HEK293T (cell line): ENCODE data around the gene MTOR.

Source experiments
- CTCF ChIA-PET: fragments of 350-600 bp; formaldehyde crosslinking; extraction: SDS; loops from one replicate; lab custom pipeline; 2021; ENCODE audit warnings: antibody characterized with exemption, inconsistent platforms; lab: Yijun Ruan, JAX
- POLR2A ChIA-PET: fragments of 350-600 bp; formaldehyde crosslinking; extraction: SDS; loops from one replicate; lab custom pipeline; 2020; ENCODE audit warnings: antibody characterized with exemption, inconsistent platforms; lab: Yijun Ruan, JAX
- DNase-seq: peaks from one replicate; pipeline ENCODE4 v3.0.0; 2012; ENCODE audit warnings: mixed read lengths; ENCODE audit errors: extremely low spot score
- ARNT ChIP-seq: fragments of 450-650 bp; IDR thresholded peaks from 2 replicates; pipeline ENCODE4 v1.6.1; 2017; ENCODE audit warnings: mild to moderate bottlenecking
- BHLHE40 ChIP-seq: fragments of 450-650 bp; IDR thresholded peaks from 2 replicates; pipeline ENCODE4 v1.6.1; 2016; ENCODE audit warnings: mild to moderate bottlenecking, moderate library complexity, borderline replicate concordance
- CTBP1 ChIP-seq: fragments of 450-650 bp; IDR thresholded peaks from 2 replicates; pipeline ENCODE4 v1.6.1; 2016; ENCODE audit warnings: borderline replicate concordance
- ELF4 ChIP-seq: fragments of 450-650 bp; IDR thresholded peaks from 2 replicates; pipeline ENCODE4 v1.6.1; 2017; ENCODE audit warnings: antibody characterized with exemption
- FOXA1 ChIP-seq: fragments of 450-650 bp; IDR thresholded peaks from 2 replicates; pipeline ENCODE4 v1.6.1; 2016; ENCODE audit warnings: mild to moderate bottlenecking
- FOXK2 ChIP-seq: fragments of 450-650 bp; IDR thresholded peaks from 2 replicates; pipeline ENCODE4 v1.6.1; 2016; ENCODE audit warnings: mild to moderate bottlenecking
- FOXM1 ChIP-seq: fragments of 450-650 bp; IDR thresholded peaks from 2 replicates; pipeline ENCODE4 v1.6.1; 2017; ENCODE audit warnings: mild to moderate bottlenecking, borderline replicate concordance
- HDGF ChIP-seq: fragments of 450-650 bp; IDR thresholded peaks from 2 replicates; pipeline ENCODE4 v1.6.1; 2017; ENCODE audit warnings: antibody characterized with exemption, borderline replicate concordance
- L3MBTL2 ChIP-seq: fragments of 450-650 bp; conservative IDR thresholded peaks from 2 replicates; pipeline ENCODE4 v1.6.1; 2016; ENCODE audit warnings: mild to moderate bottlenecking
- LEF1 ChIP-seq: fragments of 450-650 bp; IDR thresholded peaks from 2 replicates; pipeline ENCODE4 v1.6.1; 2017; ENCODE audit warnings: mild to moderate bottlenecking, borderline replicate concordance
- NFRKB ChIP-seq: fragments of 450-650 bp; IDR thresholded peaks from 2 replicates; pipeline ENCODE4 v1.6.1; 2016; ENCODE audit warnings: mild to moderate bottlenecking, moderate library complexity
- SP1 ChIP-seq: fragments of 450-650 bp; IDR thresholded peaks from 2 replicates; pipeline ENCODE4 v1.6.1; 2017
- SUZ12 ChIP-seq: fragments of 450-650 bp; IDR thresholded peaks from 2 replicates; pipeline ENCODE4 v1.6.1; 2016; ENCODE audit warnings: mild to moderate bottlenecking
- TARDBP ChIP-seq: fragments of 450-650 bp; IDR thresholded peaks from 2 replicates; pipeline ENCODE4 v1.6.1; 2016
- ZNF384 ChIP-seq: fragments of 450-650 bp; IDR thresholded peaks from 2 replicates; pipeline ENCODE4 v1.6.1; 2016
- TF ChIP-seq, protein P1 (sequence below): fragments of 450-650 bp; IDR thresholded peaks from 2 replicates; pipeline ENCODE4 v1.6.1; 2016

Gene MTOR

GRCh38 chr1:11130406-11130805, 131.9 kb downstream of the MTOR start:
- TF ChIP-seq ELF4 (no peak), FOXM1 (no peak), CTBP1 (no peak), ZNF384 (no peak), SP1 (no peak), FOXA1 (no peak), LEF1 (no peak)
- TF ChIP-seq, protein P1, sequence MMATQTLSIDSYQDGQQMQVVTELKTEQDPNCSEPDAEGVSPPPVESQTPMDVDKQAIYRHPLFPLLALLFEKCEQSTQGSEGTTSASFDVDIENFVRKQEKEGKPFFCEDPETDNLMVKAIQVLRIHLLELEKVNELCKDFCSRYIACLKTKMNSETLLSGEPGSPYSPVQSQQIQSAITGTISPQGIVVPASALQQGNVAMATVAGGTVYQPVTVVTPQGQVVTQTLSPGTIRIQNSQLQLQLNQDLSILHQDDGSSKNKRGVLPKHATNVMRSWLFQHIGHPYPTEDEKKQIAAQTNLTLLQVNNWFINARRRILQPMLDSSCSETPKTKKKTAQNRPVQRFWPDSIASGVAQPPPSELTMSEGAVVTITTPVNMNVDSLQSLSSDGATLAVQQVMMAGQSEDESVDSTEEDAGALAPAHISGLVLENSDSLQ = no peak
- ChIA-PET CTCF (no interaction called here), POLR2A (no interaction called here)
- DNase-seq = no peak

GRCh38 chr1:11129649-11130390, 132.5 kb downstream of the MTOR start:
- ChIA-PET POLR2A (no interaction called here), CTCF (no interaction called here)
- no peak for DNase-seq
- TF ChIP-seq, protein P1 = no peak
- no peak for TF ChIP-seq ZNF384
- no peak for TF ChIP-seq NFRKB
- TF ChIP-seq FOXM1 = no peak
- no peak for TF ChIP-seq TARDBP
- no peak for TF ChIP-seq SP1
- TF ChIP-seq L3MBTL2 = no peak
- no peak for TF ChIP-seq FOXK2
- no peak for TF ChIP-seq FOXA1
- no peak for TF ChIP-seq BHLHE40
- no peak for TF ChIP-seq SUZ12
- TF ChIP-seq HDGF = no peak
- no peak for TF ChIP-seq LEF1
- TF ChIP-seq CTBP1 = no peak
- TF ChIP-seq ARNT = no peak
- no peak for TF ChIP-seq ELF4

GRCh38 chr1:11126569-11126968, 135.8 kb downstream of the MTOR start:
- POLR2A ChIA-PET = no interaction called here

DNA sequence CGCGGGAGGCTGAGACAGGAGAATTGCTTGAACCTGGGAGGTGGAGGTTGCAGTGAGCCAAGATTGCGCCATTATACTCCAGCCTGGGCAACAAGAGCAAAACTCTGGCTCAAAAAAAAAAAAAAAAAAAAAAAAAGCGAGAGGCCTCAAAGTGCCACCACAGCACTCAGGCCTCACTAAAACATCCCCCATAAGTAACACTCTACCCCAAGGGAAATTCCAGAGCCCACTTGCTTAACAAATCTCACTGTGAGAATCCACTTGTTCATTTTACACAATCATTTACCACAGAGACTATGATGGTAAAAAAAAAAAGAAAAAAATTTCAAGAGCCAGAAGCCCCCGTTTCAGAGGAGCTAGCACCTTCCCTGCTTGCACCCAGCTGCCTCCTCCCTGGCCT, 136.4 kb downstream of the MTOR start:
- ChIA-PET CTCF (interaction anchor here (0.6 kb wide), 1 partner anchor 21 kb away, joined by 5 read pairs; no protein-coding TSS in a partner anchor), POLR2A (no interaction called here)
- no peak for DNase-seq
- TF ChIP-seq LEF1 (no peak), SP1 (no peak), FOXK2 (no peak), ELF4 (no peak), FOXA1 (no peak), CTBP1 (no peak), SUZ12 (no peak), TARDBP (no peak), NFRKB (no peak), ZNF384 (no peak), BHLHE40 (no peak), ARNT (no peak), HDGF (no peak), FOXM1 (no peak), L3MBTL2 (no peak)
- TF ChIP-seq, protein P1 = no peak

More at GRCh38 chr1:11126569-11126968, 135.8 kb downstream of the MTOR start:
- TF ChIP-seq FOXA1 = no peak
- no peak for TF ChIP-seq SUZ12
- TF ChIP-seq FOXM1 = no peak
- TF ChIP-seq, protein P1 = no peak
- no peak for TF ChIP-seq NFRKB
- TF ChIP-seq ARNT = no peak
- TF ChIP-seq SP1 = no peak
- no peak for TF ChIP-seq L3MBTL2
- CTCF ChIA-PET = interaction anchor here (0.6 kb wide), 1 partner anchor 92 kb away, joined by 3 read pairs; no protein-coding TSS in a partner anchor
- no peak for DNase-seq

- DNase-seq = no peak
- ChIA-PET POLR2A (no interaction called here), CTCF (no interaction called here)
- TF ChIP-seq, protein P1 = no peak
- TF ChIP-seq SUZ12 (no peak), FOXA1 (no peak), LEF1 (no peak), ARNT (no peak), SP1 (no peak), TARDBP (no peak), CTBP1 (no peak), ZNF384 (no peak), L3MBTL2 (no peak), FOXM1 (no peak), ELF4 (no peak), NFRKB (no peak), HDGF (no peak), FOXK2 (no peak), BHLHE40 (no peak)
Observed at GRCh38 chr1:11124965-11125364, 137.4 kb downstream of the MTOR start.
